NB4 (cell line): ENCODE results near the gene HELQ.

Source experiments
- POLR2A ChIP-seq: IDR thresholded peaks from 2 replicates; pipeline ENCODE4 v1.6.1; 2011; ENCODE audit warnings: mild to moderate bottlenecking; ENCODE audit not compliant: insufficient read length; ENCODE audit errors: extremely low read depth
- TF ChIP-seq, protein P1 (sequence below): IDR thresholded peaks from one replicate; pipeline ENCODE4 v1.5.1; 2012; ENCODE audit warnings: low read depth, low read length

DNA sequence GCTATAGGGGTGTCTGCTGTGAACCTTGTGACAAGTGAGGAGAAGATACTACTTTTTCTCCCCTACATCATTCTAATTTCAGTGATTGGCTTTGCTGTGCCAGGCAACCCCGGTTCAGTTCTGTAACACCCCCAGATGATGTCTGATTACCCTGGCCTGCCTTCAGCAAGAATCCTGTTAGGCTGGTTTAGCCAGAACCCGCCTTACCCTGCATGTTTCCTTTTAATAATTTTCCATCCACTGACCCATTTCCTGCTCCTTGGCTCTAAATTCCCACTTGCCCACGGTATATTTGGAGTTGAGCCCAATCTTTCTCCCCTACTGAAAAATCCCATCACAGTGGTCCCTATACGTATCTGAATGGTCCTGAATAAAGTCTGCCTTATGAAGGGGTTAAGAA lies 74.5 kb downstream of the HELQ start:
- TF ChIP-seq, protein P1, sequence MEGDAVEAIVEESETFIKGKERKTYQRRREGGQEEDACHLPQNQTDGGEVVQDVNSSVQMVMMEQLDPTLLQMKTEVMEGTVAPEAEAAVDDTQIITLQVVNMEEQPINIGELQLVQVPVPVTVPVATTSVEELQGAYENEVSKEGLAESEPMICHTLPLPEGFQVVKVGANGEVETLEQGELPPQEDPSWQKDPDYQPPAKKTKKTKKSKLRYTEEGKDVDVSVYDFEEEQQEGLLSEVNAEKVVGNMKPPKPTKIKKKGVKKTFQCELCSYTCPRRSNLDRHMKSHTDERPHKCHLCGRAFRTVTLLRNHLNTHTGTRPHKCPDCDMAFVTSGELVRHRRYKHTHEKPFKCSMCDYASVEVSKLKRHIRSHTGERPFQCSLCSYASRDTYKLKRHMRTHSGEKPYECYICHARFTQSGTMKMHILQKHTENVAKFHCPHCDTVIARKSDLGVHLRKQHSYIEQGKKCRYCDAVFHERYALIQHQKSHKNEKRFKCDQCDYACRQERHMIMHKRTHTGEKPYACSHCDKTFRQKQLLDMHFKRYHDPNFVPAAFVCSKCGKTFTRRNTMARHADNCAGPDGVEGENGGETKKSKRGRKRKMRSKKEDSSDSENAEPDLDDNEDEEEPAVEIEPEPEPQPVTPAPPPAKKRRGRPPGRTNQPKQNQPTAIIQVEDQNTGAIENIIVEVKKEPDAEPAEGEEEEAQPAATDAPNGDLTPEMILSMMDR, result no peak
- TF ChIP-seq POLR2A, result no peak
